HL-60 (cell line): ENCODE measurements around the gene TAC3.

Source experiments
- DNase-seq, 2 experiments: peaks; one replicate each; pipeline ENCODE4 v3.0.0-alpha.2; 2010 to 2020; ENCODE audit warnings: low read depth in 1 of 2, low spot score in 1 of 2
- H3K27ac ChIP-seq: fragments of 250-450 bp; sonication (Bioruptor Pico); replicated peaks from 2 replicates; pipeline ENCODE4 v1.5.1; 2020; ENCODE audit warnings: mild to moderate bottlenecking, moderate library complexity
- H3K27me3 ChIP-seq: fragments of 250-450 bp; sonication (Bioruptor Pico); 2 replicates; pipeline ENCODE4 v1.5.1; 2021; ENCODE audit warnings: mild to moderate bottlenecking, moderate library complexity; ENCODE audit not compliant: insufficient read depth, poor library complexity, severe bottlenecking
- H3K4me3 ChIP-seq: replicated peaks from 2 replicates; pipeline ENCODE4 v1.5.1; 2011; ENCODE audit warnings: mild to moderate bottlenecking, control low read depth, low read length; ENCODE audit not compliant: insufficient read depth
- CTCF ChIP-seq: IDR thresholded peaks from one replicate; pipeline ENCODE4 v1.5.1; 2011; ENCODE audit warnings: low read length, control low read depth, inconsistent platforms; ENCODE audit not compliant: insufficient read depth
- GABPA ChIP-seq: IDR thresholded peaks from 2 replicates; pipeline ENCODE4 v1.6.1; 2012; ENCODE audit warnings: low read depth
- POLR2AphosphoS5 ChIP-seq: IDR thresholded peaks from 2 replicates; pipeline ENCODE4 v1.6.1; 2012; ENCODE audit warnings: low read depth
- REST ChIP-seq: IDR thresholded peaks from 2 replicates; pipeline ENCODE4 v1.6.1; 2012; ENCODE audit warnings: low read depth; ENCODE audit not compliant: insufficient replicate concordance
- SPI1 ChIP-seq: IDR thresholded peaks from 2 replicates; pipeline ENCODE4 v1.6.1; 2012; ENCODE audit warnings: low read depth, mild to moderate bottlenecking, borderline replicate concordance

The TAC3 gene

GRCh38 chr12:57040211-57040610, 23.9 kb upstream of the TAC3 start:
- H3K27me3 ChIP-seq, result no peaks in the 10 kb centered on the region
- no peak for TF ChIP-seq REST
- no peak for TF ChIP-seq GABPA
- no peak for TF ChIP-seq SPI1
- no peak for TF ChIP-seq CTCF
- no peak for TF ChIP-seq POLR2AphosphoS5
- H3K27ac ChIP-seq, result no peak overlapping the region
- H3K4me3 ChIP-seq, result no peak overlapping the region
- DNase-seq, result no peak

- DNase-seq, result no peak
- Histone ChIP-seq H3K27me3 (no peaks in the 10 kb centered on the region), H3K4me3 (no peak overlapping the region), H3K27ac (no peak overlapping the region)
- TF ChIP-seq SPI1, result no peak
- no peak for TF ChIP-seq CTCF
- no peak for TF ChIP-seq GABPA
- TF ChIP-seq POLR2AphosphoS5, result no peak
- TF ChIP-seq REST, result no peak
These were observed 22.9 kb upstream of the TAC3 start for GRCh38 chr12:57039016-57039798.

- Histone ChIP-seq H3K4me3 (no peak overlapping the region), H3K27ac (no peak overlapping the region), H3K27me3 (no peaks in the 10 kb centered on the region)
- no peak for DNase-seq
- TF ChIP-seq GABPA (no peak), REST (no peak), POLR2AphosphoS5 (no peak), CTCF (no peak), SPI1 (no peak)
These were observed 20.9 kb upstream of the TAC3 start for GRCh38 chr12:57037264-57037663.
